ENCODE results near the gene KIAA1549. TPM values are rescaled to one million over a fixed set of nuclear protein-coding genes. Genes with fewer than 3 reads are reported as not detected.

The KIAA1549 gene
- total and polyA plus RNA-seq, 7 experiments from 2014 or later = 0.16 to 0.56 (median 0.25) TPM; not detected in 3

- Mint-ChIP-seq H3K27me3 (peaks cover 0 to 61% (median 0%) of the 10 kb centered on the region in 5 donors), H3K27ac (peak overlapping the region in 2 of 9 donors; percentile 62 to 69), H3K36me3 (peaks cover 0 to 2% (median 0%) of the 10 kb centered on the region in 5 donors), H3K9me3 (peaks cover 0 to 5% (median 0%) of the 10 kb centered on the region in 11 donors), H3K4me1 (peaks cover 28 to 72% (median 64%) of the 10 kb centered on the region in 7 donors), H3K4me3 (no peak overlapping the region)
- DNase-seq (no peak), ATAC-seq (no peak)
- no peak overlapping the region for H3K4me3 ChIP-seq (ENCODE audit: low read length)
- CTCF ChIA-PET = interaction anchor here (0.7 to 1.0 kb wide), 3 partner anchors 11 to 16 kb away, joined by 3 read pairs; no protein-coding TSS in a partner anchor
- peaks cover 20 to 39% of the 10 kb centered on the region in 2 donors for H3K4me1 ChIP-seq (ENCODE audit: control insufficient read depth in 2 of 2, insufficient read depth in 2 of 2, low read length in 2 of 2)
- H3K27me3 ChIP-seq (ENCODE audit: control insufficient read depth in 2 of 2, insufficient read depth in 2 of 2, low read length in 2 of 2) = no peaks in the 10 kb centered on the region
- H3K27ac ChIP-seq (ENCODE audit: low read depth, low read length) = no peak overlapping the region
- POLR2A ChIA-PET = interaction anchor here (0.5 to 1.1 kb wide), 2 partner anchors 14 to 159 kb away, joined by 3 read pairs; no protein-coding TSS in a partner anchor
- H3K9me3 ChIP-seq (ENCODE audit: control insufficient read depth in 2 of 3, low read length in 3 of 3) = no peaks in the 10 kb centered on the region
- intact Hi-C loops (cut with micrococcal nuclease) = loop anchor here (5.0 to 10.0 kb wide), 6 partner anchors 82 to 442 kb away; partner anchors contain the start of genes UBN2 (in 2 of the 2), FMC1 (in 1 of the 2), KIAA1549 (in 1 of the 2) and ZC3HAV1L (in 1 of the 2)
- no peaks in the 10 kb centered on the region for H3K36me3 ChIP-seq (ENCODE audit: control insufficient read depth in 2 of 3, insufficient read depth in 3 of 3, low read length in 3 of 3)
Measured at GRCh38 chr7:138900035-138900828, 81.0 kb downstream of the KIAA1549 start.

- Mint-ChIP-seq H3K27me3 (peaks cover 0 to 68% (median 0%) of the 10 kb centered on the region in 5 donors), H3K9me3 (peaks cover 0 to 5% (median 0%) of the 10 kb centered on the region in 11 donors), H3K4me1 (peaks cover 26 to 58% (median 53%) of the 10 kb centered on the region in 7 donors), H3K4me3 (no peak overlapping the region), H3K36me3 (peaks cover 0 to 2% (median 0%) of the 10 kb centered on the region in 5 donors), H3K27ac (peak overlapping the region in 1 of 9 donors; percentile 16)
- no peaks in the 10 kb centered on the region for H3K36me3 ChIP-seq (ENCODE audit: control insufficient read depth in 2 of 3, insufficient read depth in 3 of 3, low read length in 3 of 3)
- no peaks in the 10 kb centered on the region for H3K9me3 ChIP-seq (ENCODE audit: control insufficient read depth in 2 of 3, low read length in 3 of 3)
- POLR2A ChIA-PET = no interaction called here
- no peaks in the 10 kb centered on the region for H3K27me3 ChIP-seq (ENCODE audit: control insufficient read depth in 2 of 2, insufficient read depth in 2 of 2, low read length in 2 of 2)
- CTCF ChIA-PET = interaction anchor here (1.3 to 1.7 kb wide), 2 partner anchors 10 to 12 kb away, joined by 3 to 11 read pairs; no protein-coding TSS in a partner anchor
- no peak for DNase-seq
- H3K4me1 ChIP-seq (ENCODE audit: control insufficient read depth in 2 of 2, insufficient read depth in 2 of 2, low read length in 2 of 2) = peaks cover 13 to 29% of the 10 kb centered on the region in 2 donors
- H3K27ac ChIP-seq (ENCODE audit: low read depth, low read length) = no peak overlapping the region
- no peak for ATAC-seq
- H3K4me3 ChIP-seq (ENCODE audit: low read length) = no peak overlapping the region
- intact Hi-C loops (cut with micrococcal nuclease) = loop anchor here in 1 of 2 donors (1.0 kb wide), 1 partner anchor 147 kb away; no protein-coding TSS in a partner anchor
Measured at GRCh38 chr7:138898802-138899201, 82.4 kb downstream of the KIAA1549 start.

DNA sequence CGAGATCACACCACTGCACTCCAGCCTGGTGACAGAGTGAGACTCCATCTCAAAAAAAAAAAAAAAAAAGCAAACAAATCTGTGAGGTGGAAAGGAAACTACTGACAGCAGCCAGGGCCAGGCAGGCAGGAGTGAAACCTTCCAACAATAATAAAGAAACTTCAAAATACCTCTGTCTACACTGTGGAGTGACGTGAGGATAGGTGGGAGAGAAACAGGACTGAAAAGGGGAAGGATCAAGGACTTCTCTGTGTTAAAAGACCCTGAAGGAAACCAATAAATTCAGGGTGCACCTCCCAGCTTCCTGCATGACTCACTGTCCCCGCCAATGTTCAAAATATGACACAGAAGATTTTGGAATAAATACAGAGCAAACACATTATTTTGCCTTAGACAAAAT is 82.9 kb downstream of the KIAA1549 start:
- CTCF ChIA-PET = interaction anchor here (1.3 to 1.7 kb wide), 2 partner anchors 9 to 12 kb away, joined by 3 to 11 read pairs; no protein-coding TSS in a partner anchor
- Histone ChIP-seq H3K27me3 (ENCODE audit: control insufficient read depth in 2 of 2, insufficient read depth in 2 of 2, low read length in 2 of 2) (no peaks in the 10 kb centered on the region), H3K4me3 (ENCODE audit: low read length) (no peak overlapping the region), H3K27ac (ENCODE audit: low read depth, low read length) (no peak overlapping the region), H3K36me3 (ENCODE audit: control insufficient read depth in 2 of 3, insufficient read depth in 3 of 3, low read length in 3 of 3) (no peaks in the 10 kb centered on the region), H3K9me3 (ENCODE audit: control insufficient read depth in 2 of 3, low read length in 3 of 3) (no peaks in the 10 kb centered on the region), H3K4me1 (ENCODE audit: control insufficient read depth in 2 of 2, insufficient read depth in 2 of 2, low read length in 2 of 2) (peaks cover 9 to 26% of the 10 kb centered on the region in 2 donors)
- H3K4me3 Mint-ChIP-seq = peak overlapping the region in 7 of 10 donors; percentile 12 to 56 (median 27)
- peaks cover 0 to 66% (median 0%) of the 10 kb centered on the region in 5 donors for H3K27me3 Mint-ChIP-seq
- peaks cover 20 to 53% (median 48%) of the 10 kb centered on the region in 7 donors for H3K4me1 Mint-ChIP-seq
- ATAC-seq = peak; percentile 49
- H3K27ac Mint-ChIP-seq = peak overlapping the region in 7 of 9 donors; percentile 16 to 75 (median 46)
- intact Hi-C loops (cut with micrococcal nuclease) = loop anchor here in 1 of 2 donors (1.0 kb wide), 1 partner anchor 146 kb away; no protein-coding TSS in a partner anchor
- peaks cover 0 to 2% (median 0%) of the 10 kb centered on the region in 5 donors for H3K36me3 Mint-ChIP-seq
- peaks cover 0 to under 1% (median 0%) of the 10 kb centered on the region in 11 donors for H3K9me3 Mint-ChIP-seq
- DNase-seq = peak in 4 of 9 donors; percentile 14 to 36 (median 18)
- POLR2A ChIA-PET = no interaction called here

DNA sequence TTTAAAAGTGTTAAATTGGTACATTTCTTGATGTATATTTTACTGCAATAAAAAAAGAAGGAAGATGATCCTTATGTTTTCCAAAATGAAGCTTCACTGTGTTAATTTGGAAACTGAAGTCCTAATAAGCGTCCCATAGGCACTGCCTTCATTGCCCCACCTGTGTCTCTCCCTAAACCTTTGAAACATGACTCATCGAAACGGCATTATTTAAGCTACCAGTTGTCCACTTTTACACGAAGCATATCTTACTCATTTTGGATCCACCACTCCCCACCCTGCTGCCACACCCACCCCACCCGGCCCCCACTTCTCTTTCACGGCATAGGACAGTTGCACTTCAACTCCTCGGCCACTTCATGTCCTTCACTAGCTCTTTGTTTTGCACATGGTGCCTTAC is 85.5 kb downstream of the KIAA1549 start:
- ATAC-seq (no peak), DNase-seq (no peak)
- intact Hi-C loops (cut with micrococcal nuclease) = no loop called here
- Histone ChIP-seq H3K27ac (ENCODE audit: low read depth, low read length) (no peak overlapping the region), H3K4me3 (ENCODE audit: low read length) (no peak overlapping the region), H3K9me3 (ENCODE audit: control insufficient read depth in 2 of 3, low read length in 3 of 3) (no peaks in the 10 kb centered on the region), H3K4me1 (ENCODE audit: control insufficient read depth in 2 of 2, insufficient read depth in 2 of 2, low read length in 2 of 2) (peaks cover 0 to 8% of the 10 kb centered on the region in 2 donors), H3K27me3 (ENCODE audit: control insufficient read depth in 2 of 2, insufficient read depth in 2 of 2, low read length in 2 of 2) (no peaks in the 10 kb centered on the region), H3K36me3 (ENCODE audit: control insufficient read depth in 2 of 3, insufficient read depth in 3 of 3, low read length in 3 of 3) (no peaks in the 10 kb centered on the region)
- ChIA-PET CTCF (interaction anchor here (2.9 kb wide), 1 partner anchor 9 kb away, joined by 16 read pairs; no protein-coding TSS in a partner anchor), POLR2A (interaction anchor here (0.6 to 1.0 kb wide), 3 partner anchors 9 to 64 kb away, joined by 3 to 4 read pairs (median 3); no protein-coding TSS in a partner anchor)
- H3K27ac Mint-ChIP-seq = no peak overlapping the region
- peaks cover 0 to 2% (median 0%) of the 10 kb centered on the region in 5 donors for H3K36me3 Mint-ChIP-seq
- no peaks in the 10 kb centered on the region for H3K9me3 Mint-ChIP-seq
- H3K4me3 Mint-ChIP-seq = no peak overlapping the region
- peaks cover 8 to 32% (median 28%) of the 10 kb centered on the region in 7 donors for H3K4me1 Mint-ChIP-seq
- H3K27me3 Mint-ChIP-seq = peaks cover 0 to 63% (median 0%) of the 10 kb centered on the region in 5 donors

GRCh38 chr7:138893258-138893657 is 87.9 kb downstream of the KIAA1549 start:
- H3K27me3 Mint-ChIP-seq = peaks cover 0 to 51% (median 0%) of the 10 kb centered on the region in 5 donors
- Histone ChIP-seq H3K4me1 (ENCODE audit: control insufficient read depth in 2 of 2, insufficient read depth in 2 of 2, low read length in 2 of 2) (peaks cover 0 to 3% of the 10 kb centered on the region in 2 donors), H3K27me3 (ENCODE audit: control insufficient read depth in 2 of 2, insufficient read depth in 2 of 2, low read length in 2 of 2) (no peaks in the 10 kb centered on the region), H3K9me3 (ENCODE audit: control insufficient read depth in 2 of 3, low read length in 3 of 3) (no peaks in the 10 kb centered on the region), H3K4me3 (ENCODE audit: low read length) (no peak overlapping the region), H3K27ac (ENCODE audit: low read depth, low read length) (no peak overlapping the region), H3K36me3 (ENCODE audit: control insufficient read depth in 2 of 3, insufficient read depth in 3 of 3, low read length in 3 of 3) (no peaks in the 10 kb centered on the region)
- ATAC-seq = no peak
- H3K36me3 Mint-ChIP-seq = no peaks in the 10 kb centered on the region
- ChIA-PET POLR2A (interaction anchor here (1.3 kb wide), 1 partner anchor 240 kb away, joined by 5 read pairs; a partner anchor contains a TSS), CTCF (no interaction called here)
- H3K4me3 Mint-ChIP-seq = no peak overlapping the region
- no peak overlapping the region for H3K27ac Mint-ChIP-seq
- peaks cover 2 to 14% (median 9%) of the 10 kb centered on the region in 7 donors for H3K4me1 Mint-ChIP-seq
- intact Hi-C loops (cut with micrococcal nuclease) = no loop called here
- DNase-seq = no peak
- no peaks in the 10 kb centered on the region for H3K9me3 Mint-ChIP-seq

DNA sequence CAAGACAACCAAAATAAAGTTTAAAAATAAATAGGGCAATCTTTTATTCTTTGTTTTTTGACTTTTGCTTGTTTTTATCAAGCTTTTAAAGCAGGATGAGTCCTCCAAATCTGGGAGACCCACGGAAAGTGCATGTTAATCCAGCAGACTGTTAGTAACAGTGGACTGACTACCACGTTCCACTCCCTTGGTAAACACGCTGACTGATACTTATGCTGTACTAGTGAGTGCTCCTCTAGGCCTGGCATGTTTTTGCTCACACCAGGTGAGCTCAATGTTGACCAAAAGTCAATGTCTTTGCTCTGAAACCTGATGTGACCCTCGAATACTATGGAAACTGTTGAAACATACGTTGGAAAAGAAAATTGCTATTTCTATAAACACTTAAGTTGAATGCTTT is 88.4 kb downstream of the KIAA1549 start:
- no peak for DNase-seq
- no peak overlapping the region for H3K4me3 ChIP-seq (ENCODE audit: low read length)
- H3K4me1 ChIP-seq (ENCODE audit: control insufficient read depth in 2 of 2, insufficient read depth in 2 of 2, low read length in 2 of 2) = no peaks in the 10 kb centered on the region
- Mint-ChIP-seq H3K27me3 (peaks cover 0 to 48% (median 0%) of the 10 kb centered on the region in 5 donors), H3K4me3 (no peak overlapping the region), H3K36me3 (no peaks in the 10 kb centered on the region), H3K4me1 (peaks cover under 1 to 13% (median 7%) of the 10 kb centered on the region in 7 donors), H3K27ac (no peak overlapping the region), H3K9me3 (no peaks in the 10 kb centered on the region)
- POLR2A ChIA-PET = interaction anchor here (1.2 to 1.3 kb wide), 2 partner anchors 10 to 241 kb away, joined by 5 read pairs; a partner anchor contains a TSS
- H3K27me3 ChIP-seq (ENCODE audit: control insufficient read depth in 2 of 2, insufficient read depth in 2 of 2, low read length in 2 of 2) = no peaks in the 10 kb centered on the region
- H3K36me3 ChIP-seq (ENCODE audit: control insufficient read depth in 2 of 3, insufficient read depth in 3 of 3, low read length in 3 of 3) = no peaks in the 10 kb centered on the region
- ATAC-seq = no peak
- CTCF ChIA-PET = no interaction called here
- intact Hi-C loops (cut with micrococcal nuclease) = no loop called here
- no peak overlapping the region for H3K27ac ChIP-seq (ENCODE audit: low read depth, low read length)
- H3K9me3 ChIP-seq (ENCODE audit: control insufficient read depth in 2 of 3, low read length in 3 of 3) = no peaks in the 10 kb centered on the region

Data from naive thymus-derived CD4-positive, alpha-beta T cell (primary cell).